ENCODE measurements around the gene MRFAP1. TPM values are rescaled to one million over a fixed set of nuclear protein-coding genes. Genes with fewer than 3 reads are reported as not detected.

The MRFAP1 gene
- total RNA-seq, result 113 and 114 TPM in 2 replicates

GRCh38 chr4:6640292-6641163 is at the start of gene MRFAP1:
Gene MRFAP1 (plus strand): TSS chr4:6640685. CDS start chr4:6640863, 178 bp downstream.

Other genes with a start within 250 kb of the MRFAP1 start
- gene PPP2R2C, start 168.1 kb upstream of the MRFAP1 start, total RNA-seq, result 0.10 and 0.33 TPM in 2 replicates
- gene MAN2B2, start 65.5 kb upstream of the MRFAP1 start, total RNA-seq, result 17.7 and 19.9 TPM in 2 replicates
- gene S100P, start 53.2 kb downstream of the MRFAP1 start, total RNA-seq, result not detected in 2 replicates
- 27.1 and 39.4 TPM in 2 replicates for gene MRFAP1L1, start 69.2 kb downstream of the MRFAP1 start, total RNA-seq
- 8.3 and 12.4 TPM in 2 replicates for gene BLOC1S4, start 75.5 kb downstream of the MRFAP1 start, total RNA-seq
- 22.5 and 26.8 TPM in 2 replicates for gene KIAA0232, start 142.0 kb downstream of the MRFAP1 start, total RNA-seq